HEK293 (cell line): ENCODE data around the gene ZNF761.
"Not testable (repeated sequence)": the region's sequence is repeated elsewhere in the genome, so short reads cannot be mapped to it uniquely, and the experiment has no call there.

Experiments
- CTCF ChIA-PET: fragments of 350-600 bp; formaldehyde crosslinking; extraction: SDS; loops from one replicate; lab custom pipeline; 2021; ENCODE audit warnings: antibody characterized with exemption; lab: Yijun Ruan, JAX
- POLR2A ChIA-PET: fragments of 300-600 bp; formaldehyde crosslinking; extraction: SDS; loops from one replicate; lab custom pipeline; 2020; ENCODE audit warnings: antibody characterized with exemption, inconsistent platforms; lab: Yijun Ruan, JAX
- H3K27ac ChIP-seq: fragments of 200-500 bp; sonication (Bioruptor generic); 2 replicates; pipeline ENCODE4 v1.5.1; 2014; ENCODE audit warnings: low read depth, low read length, control low read depth, inconsistent platforms; ENCODE audit errors: extremely low read depth
- H3K36me3 ChIP-seq, 2 experiments: fragments of 200-500 bp in 1 of 2; sonication (Bioruptor generic) in 1 of 2; 1 replicate in 1 of 2; 2 replicates in 1 of 2; pipeline ENCODE4 v1.5.1; 2014 to 2017; ENCODE audit warnings: inconsistent platforms in 2 of 2, low read length in 2 of 2; ENCODE audit not compliant: control insufficient read depth in 2 of 2, insufficient read depth in 1 of 2
- H3K4me1 ChIP-seq: fragments of 200-500 bp; sonication (Bioruptor generic); 2 replicates; pipeline ENCODE4 v1.5.1; 2014; ENCODE audit warnings: mild to moderate bottlenecking, low read length, inconsistent platforms; ENCODE audit not compliant: control insufficient read depth, insufficient read depth
- H3K4me3 ChIP-seq: 2 replicates; pipeline ENCODE4 v1.5.1; 2011; ENCODE audit warnings: low read depth, mild to moderate bottlenecking, control low read depth, low read length, moderate library complexity
- H3K9me3 ChIP-seq: fragments of 200-500 bp; sonication (Bioruptor generic); 2 replicates; pipeline ENCODE4 v1.5.1; 2014; ENCODE audit warnings: low read depth, low read length, inconsistent platforms; ENCODE audit not compliant: control insufficient read depth, insufficient read depth
- IKZF3 ChIP-seq: fragments of 450-650 bp; IDR thresholded peaks from 2 replicates; pipeline ENCODE4 v1.5.0; 2018; ENCODE audit warnings: missing biosample characterization, mild to moderate bottlenecking, missing genetic modification characterization, moderate library complexity
- SETDB1 ChIP-seq: IDR thresholded peaks from one replicate; pipeline ENCODE4 v1.6.1; 2017; ENCODE audit warnings: mild to moderate bottlenecking, low read length, moderate library complexity, mixed read lengths; ENCODE audit not compliant: insufficient read length
- YY1 ChIP-seq: fragments of 450-650 bp; formaldehyde crosslinking; IDR thresholded peaks from 2 replicates; pipeline ENCODE4 v1.5.1; 2018; ENCODE audit warnings: missing biosample characterization, missing genetic modification characterization
- ZBTB17 ChIP-seq: fragments of 450-650 bp; formaldehyde crosslinking; IDR thresholded peaks from 2 replicates; pipeline ENCODE4 v1.5.1; 2016; ENCODE audit warnings: missing biosample characterization, missing genetic modification characterization
- ZFHX2 ChIP-seq: fragments of 450-650 bp; formaldehyde crosslinking; conservative IDR thresholded peaks from 2 replicates; pipeline ENCODE4 v1.5.1; 2016; ENCODE audit warnings: missing biosample characterization, missing genetic modification characterization
- ZNF2 ChIP-seq: fragments of 450-650 bp; formaldehyde crosslinking; IDR thresholded peaks from 2 replicates; pipeline ENCODE4 v1.5.1; 2016; ENCODE audit warnings: missing biosample characterization, missing genetic modification characterization
- ZNF510 ChIP-seq: fragments of 450-650 bp; formaldehyde crosslinking; IDR thresholded peaks from 2 replicates; pipeline ENCODE4 v1.5.1; 2018; ENCODE audit warnings: mild to moderate bottlenecking, missing genetic modification characterization, missing biosample characterization; ENCODE audit not compliant: insufficient replicate concordance
- ZNF654 ChIP-seq: fragments of 450-650 bp; formaldehyde crosslinking; IDR thresholded peaks from 2 replicates; pipeline ENCODE4 v1.5.1; 2016; ENCODE audit warnings: low read depth, missing biosample characterization, missing genetic modification characterization
- ZXDB ChIP-seq: fragments of 450-650 bp; formaldehyde crosslinking; IDR thresholded peaks from 2 replicates; pipeline ENCODE4 v1.5.1; 2016; ENCODE audit warnings: missing biosample characterization, missing genetic modification characterization
- TF ChIP-seq, protein P1 (sequence below): fragments of 450-650 bp; IDR thresholded peaks from 2 replicates; pipeline ENCODE4 v1.5.1; 2018; ENCODE audit warnings: missing biosample characterization, missing genetic modification characterization

The ZNF761 gene

DNA sequence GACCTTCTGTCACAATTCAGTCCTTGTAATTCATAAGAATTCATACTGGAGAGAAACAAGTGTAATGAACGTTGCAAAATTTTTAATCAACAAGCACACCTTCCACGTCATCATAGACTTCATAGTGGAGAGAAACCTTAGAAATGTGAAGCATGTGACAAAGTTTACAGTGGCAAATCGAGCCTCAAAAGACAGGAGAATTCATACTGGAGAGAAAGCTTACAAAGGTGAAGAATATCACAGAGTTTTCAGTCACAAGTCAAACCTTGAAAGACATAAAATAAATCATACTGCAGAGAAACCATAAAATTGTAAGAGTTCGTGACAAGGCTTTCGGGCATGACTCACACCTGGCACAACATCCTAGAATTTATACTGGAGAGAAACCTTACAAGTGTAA lies 60.4 kb downstream of the ZNF761 start:
- TF ChIP-seq SETDB1: peak; percentile 58
- no peak for TF ChIP-seq YY1 (tag by site-specific recombination)
- Histone ChIP-seq H3K9me3 (no peaks in the 10 kb centered on the region), H3K4me1 (no peaks in the 10 kb centered on the region), H3K27ac (no peak overlapping the region), H3K36me3 (peaks cover 4 to 56% of the 10 kb centered on the region in 2 experiments; a peak in 2 of 3 replicates), H3K4me3 (no peak overlapping the region)
- CTCF ChIA-PET: no interaction called here
- POLR2A ChIA-PET: no interaction called here

DNA sequence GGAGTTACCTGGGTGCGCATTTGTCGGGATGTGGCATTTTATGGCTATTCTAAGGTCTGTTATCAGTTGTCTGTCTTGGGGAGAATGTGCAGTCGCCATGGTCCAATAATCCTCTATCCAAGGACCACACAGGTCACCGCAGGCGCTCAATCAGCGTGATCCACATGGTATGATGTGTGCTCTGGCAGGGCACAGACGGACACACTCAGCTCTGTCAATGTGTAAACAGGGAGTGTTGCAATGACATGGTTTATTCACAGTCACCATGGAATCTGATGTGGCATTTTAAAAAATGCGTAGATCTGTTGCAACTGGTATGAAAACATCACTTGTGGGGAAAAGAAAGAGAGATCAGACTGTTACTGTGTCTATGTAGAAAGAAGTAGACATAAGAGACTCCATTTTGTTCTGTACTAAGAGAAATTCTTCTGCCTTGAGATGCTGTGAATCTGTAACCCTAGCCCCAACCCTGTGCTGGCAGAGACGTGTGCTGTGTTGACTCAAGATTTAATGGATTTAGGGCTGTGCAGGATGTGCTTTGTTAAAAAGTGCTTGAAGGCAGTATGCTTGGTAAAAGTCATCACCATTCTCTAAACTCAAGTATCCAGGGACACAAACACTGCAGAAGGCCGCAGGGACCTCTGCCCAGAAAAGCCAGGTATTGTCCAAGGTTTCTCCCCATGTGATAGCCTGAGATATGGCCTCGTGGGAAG lies 65.7 kb downstream of the ZNF761 start:
- H3K36me3 ChIP-seq, POLR2A ChIA-PET, CTCF ChIA-PET, H3K9me3 ChIP-seq, H3K4me3 ChIP-seq, H3K4me1 ChIP-seq, H3K27ac ChIP-seq: not testable (repeated sequence)

DNA sequence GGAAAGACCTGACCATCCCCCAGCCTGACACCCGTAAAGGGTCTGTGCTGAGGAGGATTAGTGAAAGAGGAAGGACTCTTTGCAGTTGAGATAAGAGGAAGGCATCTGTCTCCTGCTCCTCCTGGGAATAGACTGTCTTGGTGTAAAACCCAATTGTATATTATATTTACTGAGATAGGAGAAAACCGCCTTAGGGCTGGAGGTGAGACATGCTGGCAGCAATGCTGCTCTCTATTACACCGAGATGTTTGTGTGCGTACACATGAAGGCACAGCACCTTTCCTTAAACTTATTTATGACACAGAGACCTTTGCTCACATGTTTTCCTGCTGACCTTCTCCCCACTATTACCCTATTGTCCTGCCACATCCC lies 66.2 kb downstream of the ZNF761 start:
- CTCF ChIA-PET, H3K4me1 ChIP-seq, H3K36me3 ChIP-seq, H3K9me3 ChIP-seq, H3K4me3 ChIP-seq, POLR2A ChIA-PET, H3K27ac ChIP-seq: not testable (repeated sequence)

GRCh38 chr19:53503151-53503550 lies 71.4 kb downstream of the ZNF761 start:
- H3K4me3 ChIP-seq, H3K27ac ChIP-seq, H3K36me3 ChIP-seq, H3K4me1 ChIP-seq, POLR2A ChIA-PET, H3K9me3 ChIP-seq, CTCF ChIA-PET: not testable (repeated sequence)

GRCh38 chr19:53503671-53504364 lies 72.0 kb downstream of the ZNF761 start:
- not testable (repeated sequence) for H3K9me3 ChIP-seq, H3K27ac ChIP-seq, H3K4me1 ChIP-seq, H3K36me3 ChIP-seq
- ChIA-PET POLR2A (interaction anchor here (1.0 kb wide), 1 partner anchor 17 kb away, joined by 4 read pairs; no protein-coding TSS in a partner anchor), CTCF (interaction anchor here (1.2 to 1.6 kb wide), 2 partner anchors 12 to 79 kb away, joined by 3 to 5 read pairs; no protein-coding TSS in a partner anchor)
- peak overlapping the region; percentile 21 for H3K4me3 ChIP-seq

GRCh38 chr19:53504365-53504703 lies 72.5 kb downstream of the ZNF761 start:
- H3K4me1 ChIP-seq, H3K9me3 ChIP-seq, H3K4me3 ChIP-seq, H3K27ac ChIP-seq, H3K36me3 ChIP-seq: not testable (repeated sequence)
- TF ChIP-seq ZBTB17 (0 out of 2 replicates have a peak, but pooled peaks have one; percentile 14), ZNF510 (tag by site-specific recombination) (peak; percentile 77), IKZF3 (tag by site-specific recombination) (0 out of 2 replicates have a peak, but pooled peaks have one; percentile 17), ZNF654 (tag by site-specific recombination) (peak; percentile 37), ZXDB (tag by site-specific recombination) (0 out of 2 replicates have a peak, but pooled peaks have one; percentile 21), ZNF2 (tag by site-specific recombination) (peak; percentile 38; the same call in 1 of the 2 replicates), ZFHX2 (tag by site-specific recombination) (peak; percentile 44)
- TF ChIP-seq, protein P1, sequence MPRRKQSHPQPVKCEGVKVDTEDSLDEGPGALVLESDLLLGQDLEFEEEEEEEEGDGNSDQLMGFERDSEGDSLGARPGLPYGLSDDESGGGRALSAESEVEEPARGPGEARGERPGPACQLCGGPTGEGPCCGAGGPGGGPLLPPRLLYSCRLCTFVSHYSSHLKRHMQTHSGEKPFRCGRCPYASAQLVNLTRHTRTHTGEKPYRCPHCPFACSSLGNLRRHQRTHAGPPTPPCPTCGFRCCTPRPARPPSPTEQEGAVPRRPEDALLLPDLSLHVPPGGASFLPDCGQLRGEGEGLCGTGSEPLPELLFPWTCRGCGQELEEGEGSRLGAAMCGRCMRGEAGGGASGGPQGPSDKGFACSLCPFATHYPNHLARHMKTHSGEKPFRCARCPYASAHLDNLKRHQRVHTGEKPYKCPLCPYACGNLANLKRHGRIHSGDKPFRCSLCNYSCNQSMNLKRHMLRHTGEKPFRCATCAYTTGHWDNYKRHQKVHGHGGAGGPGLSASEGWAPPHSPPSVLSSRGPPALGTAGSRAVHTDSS (tag by site-specific recombination): peak; percentile 25; the same call in 1 of the 2 replicates
- CTCF ChIA-PET: interaction anchor here (1.2 to 1.6 kb wide), 2 partner anchors 12 to 79 kb away, joined by 3 to 5 read pairs; no protein-coding TSS in a partner anchor
- POLR2A ChIA-PET: interaction anchor here (1.0 kb wide), 1 partner anchor 16 kb away, joined by 4 read pairs; no protein-coding TSS in a partner anchor
